ENCODE results near the gene NPTX1.

The NPTX1 gene

DNA sequence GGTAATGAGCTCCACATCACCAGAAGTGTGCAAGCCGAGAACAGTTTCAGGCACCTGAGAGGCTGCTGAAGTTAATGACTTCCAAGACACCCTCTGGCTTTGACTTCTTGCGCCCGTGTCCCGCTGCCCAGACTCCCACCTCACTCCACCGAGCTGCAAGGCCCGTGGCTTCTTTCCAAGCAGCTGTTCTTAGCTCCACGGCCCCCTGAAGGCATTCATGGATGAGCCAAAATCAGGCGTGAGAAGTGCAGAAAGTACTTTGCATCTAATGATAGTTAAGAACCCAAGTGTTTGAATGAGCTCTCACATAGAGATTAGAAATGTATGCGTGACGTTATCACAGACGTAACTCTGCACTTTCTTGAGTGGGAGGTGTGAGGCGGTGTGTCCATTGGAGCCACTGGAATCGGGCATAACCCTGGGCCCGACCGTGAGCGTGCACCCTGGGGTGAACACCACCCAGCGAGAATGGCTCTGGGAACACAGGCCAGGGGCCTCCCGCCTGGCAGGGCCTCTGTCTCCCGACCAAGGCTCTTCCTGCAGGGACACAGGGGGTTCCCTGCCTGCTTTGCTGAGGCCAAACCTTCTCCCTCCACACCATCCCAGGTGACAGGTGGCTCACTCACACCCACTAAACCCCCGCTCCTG, 11.0 kb downstream of the NPTX1 start:
- no peaks in the 10 kb centered on the region for H3K79me2 ChIP-seq (ENCODE audit: insufficient read depth, low read length)
- H3K27me3 ChIP-seq (ENCODE audit: low read length), result no peaks in the 10 kb centered on the region
- no peak overlapping the region for H3K27ac ChIP-seq (ENCODE audit: low read depth, low read length)
- H3K4me2 ChIP-seq (ENCODE audit: low read depth, low read length, poor library complexity, severe bottlenecking), result no peak overlapping the region
- no peak overlapping the region for H3K4me3 ChIP-seq (ENCODE audit: insufficient read depth, low read length, poor library complexity, severe bottlenecking)
- H3F3A ChIP-seq (ENCODE audit: insufficient read depth), result no peaks in the 10 kb centered on the region
- no peaks in the 10 kb centered on the region for H3K36me3 ChIP-seq (ENCODE audit: low read length)
- H3K9me3 ChIP-seq (ENCODE audit: insufficient read depth, low read length), result no peaks in the 10 kb centered on the region
- H3K9me2 ChIP-seq (replicated peaks; ENCODE audit: insufficient read depth, low read length), result no peaks in the 10 kb centered on the region
- TF ChIP-seq EZH2phosphoT487 (conservative IDR thresholded peaks at IDR 0.05; ENCODE audit: low read length), result no peak
- TF ChIP-seq, protein P1, sequence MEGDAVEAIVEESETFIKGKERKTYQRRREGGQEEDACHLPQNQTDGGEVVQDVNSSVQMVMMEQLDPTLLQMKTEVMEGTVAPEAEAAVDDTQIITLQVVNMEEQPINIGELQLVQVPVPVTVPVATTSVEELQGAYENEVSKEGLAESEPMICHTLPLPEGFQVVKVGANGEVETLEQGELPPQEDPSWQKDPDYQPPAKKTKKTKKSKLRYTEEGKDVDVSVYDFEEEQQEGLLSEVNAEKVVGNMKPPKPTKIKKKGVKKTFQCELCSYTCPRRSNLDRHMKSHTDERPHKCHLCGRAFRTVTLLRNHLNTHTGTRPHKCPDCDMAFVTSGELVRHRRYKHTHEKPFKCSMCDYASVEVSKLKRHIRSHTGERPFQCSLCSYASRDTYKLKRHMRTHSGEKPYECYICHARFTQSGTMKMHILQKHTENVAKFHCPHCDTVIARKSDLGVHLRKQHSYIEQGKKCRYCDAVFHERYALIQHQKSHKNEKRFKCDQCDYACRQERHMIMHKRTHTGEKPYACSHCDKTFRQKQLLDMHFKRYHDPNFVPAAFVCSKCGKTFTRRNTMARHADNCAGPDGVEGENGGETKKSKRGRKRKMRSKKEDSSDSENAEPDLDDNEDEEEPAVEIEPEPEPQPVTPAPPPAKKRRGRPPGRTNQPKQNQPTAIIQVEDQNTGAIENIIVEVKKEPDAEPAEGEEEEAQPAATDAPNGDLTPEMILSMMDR (IDR thresholded peaks at IDR 0.05; ENCODE audit: insufficient read depth, low read length, poor library complexity, severe bottlenecking), result no peak
- H3K9ac ChIP-seq (ENCODE audit: low read length), result no peak overlapping the region
- no peak overlapping the region for H2AFZ ChIP-seq (ENCODE audit: low read depth, low read length, severe bottlenecking)
- H4K20me1 ChIP-seq (ENCODE audit: low read depth, low read length), result no peaks in the 10 kb centered on the region

GRCh38 chr17:80464486-80464885, 11.9 kb downstream of the NPTX1 start:
- no peaks in the 10 kb centered on the region for H3K36me3 ChIP-seq (ENCODE audit: low read length)
- H3K27ac ChIP-seq (ENCODE audit: low read depth, low read length), result no peak overlapping the region
- H2AFZ ChIP-seq (ENCODE audit: low read depth, low read length, severe bottlenecking), result no peak overlapping the region
- H3K9me2 ChIP-seq (replicated peaks; ENCODE audit: insufficient read depth, low read length), result no peaks in the 10 kb centered on the region
- H3K9ac ChIP-seq (ENCODE audit: low read length), result no peak overlapping the region
- H3K4me2 ChIP-seq (ENCODE audit: low read depth, low read length, poor library complexity, severe bottlenecking), result no peak overlapping the region
- H3F3A ChIP-seq (ENCODE audit: insufficient read depth), result no peaks in the 10 kb centered on the region
- no peak overlapping the region for H3K4me3 ChIP-seq (ENCODE audit: insufficient read depth, low read length, poor library complexity, severe bottlenecking)
- H3K9me3 ChIP-seq (ENCODE audit: insufficient read depth, low read length), result no peaks in the 10 kb centered on the region
- no peaks in the 10 kb centered on the region for H3K79me2 ChIP-seq (ENCODE audit: insufficient read depth, low read length)
- H3K27me3 ChIP-seq (ENCODE audit: low read length), result no peaks in the 10 kb centered on the region
- TF ChIP-seq, protein P1 (IDR thresholded peaks at IDR 0.05; ENCODE audit: insufficient read depth, low read length, poor library complexity, severe bottlenecking), result no peak
- TF ChIP-seq EZH2phosphoT487 (conservative IDR thresholded peaks at IDR 0.05; ENCODE audit: low read length), result no peak
- no peaks in the 10 kb centered on the region for H4K20me1 ChIP-seq (ENCODE audit: low read depth, low read length)

GRCh38 chr17:80463784-80464400, 12.5 kb downstream of the NPTX1 start:
- H3K4me2 ChIP-seq (ENCODE audit: low read depth, low read length, poor library complexity, severe bottlenecking), result no peak overlapping the region
- H3K9me3 ChIP-seq (ENCODE audit: insufficient read depth, low read length), result no peaks in the 10 kb centered on the region
- no peaks in the 10 kb centered on the region for H3K9me2 ChIP-seq (replicated peaks; ENCODE audit: insufficient read depth, low read length)

More at GRCh38 chr17:80463784-80464400, 12.5 kb downstream of the NPTX1 start:
- H3K4me3 ChIP-seq (ENCODE audit: insufficient read depth, low read length, poor library complexity, severe bottlenecking), result no peak overlapping the region
- TF ChIP-seq EZH2phosphoT487 (conservative IDR thresholded peaks at IDR 0.05; ENCODE audit: low read length), result no peak
- TF ChIP-seq, protein P1 (IDR thresholded peaks at IDR 0.05; ENCODE audit: insufficient read depth, low read length, poor library complexity, severe bottlenecking), result no peak
- no peaks in the 10 kb centered on the region for H4K20me1 ChIP-seq (ENCODE audit: low read depth, low read length)
- no peaks in the 10 kb centered on the region for H3K27me3 ChIP-seq (ENCODE audit: low read length)
- H3K9ac ChIP-seq (ENCODE audit: low read length), result no peak overlapping the region
- no peaks in the 10 kb centered on the region for H3K79me2 ChIP-seq (ENCODE audit: insufficient read depth, low read length)
- no peaks in the 10 kb centered on the region for H3F3A ChIP-seq (ENCODE audit: insufficient read depth)
- no peaks in the 10 kb centered on the region for H3K36me3 ChIP-seq (ENCODE audit: low read length)
- no peak overlapping the region for H2AFZ ChIP-seq (ENCODE audit: low read depth, low read length, severe bottlenecking)
- H3K27ac ChIP-seq (ENCODE audit: low read depth, low read length), result no peak overlapping the region
